Psoas muscle (tissue), 8 donors: ENCODE data around the gene PEX7. TPM values are rescaled to one million over a fixed set of nuclear protein-coding genes. Genes with fewer than 3 reads are reported as not detected.

Source experiments
- ATAC-seq, 4 donors: fragments of 200-7000 bp; cut with Tn5 transposase; one replicate each; pipeline ENCODE4 v1.9.1; 2020; ENCODE audit warnings: moderate library complexity in 3 of 4, mild to moderate bottlenecking in 2 of 4
- DNase-seq, 2 donors: peaks; one replicate each; pipeline ENCODE4 v3.0.0-alpha.2; 2020
- H3K27ac ChIP-seq: fragments of 200-600 bp; one replicate; pipeline ENCODE4 v1.8.0; 2022
- H3K27me3 ChIP-seq, 3 donors: fragments of 200-600 bp in 1 of 3; one replicate each; pipeline versions ENCODE4 v1.6.1 to v1.8.0; 2013 to 2022; ENCODE audit warnings: low read length in 2 of 3, mild to moderate bottlenecking in 2 of 3, moderate library complexity in 1 of 3; ENCODE audit not compliant: insufficient read depth in 3 of 3
- H3K36me3 ChIP-seq, 2 donors: fragments of 200-600 bp in 1 of 2; one replicate each; pipeline versions ENCODE4 v1.6.1 to v1.8.0; 2013 to 2022; ENCODE audit warnings: low read depth in 1 of 2, mild to moderate bottlenecking in 1 of 2, moderate library complexity in 1 of 2; ENCODE audit not compliant: insufficient read depth in 1 of 2
- H3K4me1 ChIP-seq: fragments of 200-600 bp; one replicate; pipeline ENCODE4 v1.8.0; 2022
- H3K4me3 ChIP-seq: fragments of 200-600 bp; one replicate; pipeline ENCODE4 v1.8.0; 2022; ENCODE audit warnings: mild to moderate bottlenecking
- H3K9me3 ChIP-seq: fragments of 200-600 bp; one replicate; pipeline ENCODE4 v1.8.0; 2022
- CTCF ChIP-seq: fragments of 200-600 bp; IDR thresholded peaks from one replicate; pipeline ENCODE4 v1.8.0; 2022; ENCODE audit warnings: antibody characterized with exemption
- WGBS, 3 donors: extraction: QIAGEN DNeasy Blood & Tissue Kit; methylation state at CpG; one replicate each; pipeline versions ENCODE4 v1.1.6 to v1.1.7; 2013; 5-methylcytosine and 5-hydroxymethylcytosine counted together
- intact Hi-C, 2 donors: fragments of 100-400 bp; cut with DNase I; formaldehyde crosslinking; loops; one replicate each; pipeline versions ENCODE4 v1.11.0 to v1.14.2; 2022
- polyA plus RNA-seq, 3 donors: library from polyadenylated mRNA; stranded (reverse); fragments of 200-250 nt; gene quantifications; one replicate each; pipeline ENCODE4 v1.2.3, GENCODE V29; 2013
- total RNA-seq, 4 donors: library from RNA; stranded (reverse); fragmentation: NEBNext Ultra II Directional in 2 of 4; extraction: Animal tissue kit (Norgen Biotek cat#: 25700) in 2 of 4; gene quantifications; one replicate each; pipeline versions ENCODE4 v1.2.1 to v1.2.4, GENCODE V29; 2021 to 2023
- donor health status: healthy with polysubstance abuse.
- donor health status: DM: no; HTN: no; CAD: no; lungs with moderate emphysema.
- donor health status: Bipolar disorder and iron deficiency.
- donor health status: healthy.
- donor health status: DM: yes; HTN: yes; CAD: no.
- donor health status: DM: no; HTN: no; CAD: no.
- donor health status: DM: no; HTN: no; CAD: no.
- donor health status: DM: yes; HTN: yes; CAD: no.

The PEX7 gene
- total and polyA plus RNA-seq, 7 donors: 2.2 to 9.8 (median 3.7) TPM

GRCh38 chr6:136859430-136859829, 37.0 kb downstream of the PEX7 start:
- WGBS, 3 donors: 93 to 98% (median 95%) methylated on average over 5 of the region's 5 CpGs
- no peak overlapping the region for H3K4me3 ChIP-seq
- no peak overlapping the region for H3K27ac ChIP-seq
- no peaks in the 10 kb centered on the region for H3K4me1 ChIP-seq
- ATAC-seq (no peak), DNase-seq (no peak)
- TF ChIP-seq CTCF: no peak
- H3K27me3 ChIP-seq: no peaks in the 10 kb centered on the region
- intact Hi-C loops: no loop called here
- no peaks in the 10 kb centered on the region for H3K9me3 ChIP-seq
- peaks cover 0 to 7% of the 10 kb centered on the region in 2 donors for H3K36me3 ChIP-seq

GRCh38 chr6:136860043-136860442, 37.7 kb downstream of the PEX7 start:
- Histone ChIP-seq H3K27me3 (no peaks in the 10 kb centered on the region), H3K9me3 (no peaks in the 10 kb centered on the region), H3K4me3 (no peak overlapping the region), H3K27ac (no peak overlapping the region), H3K36me3 (peaks cover 0 to 6% of the 10 kb centered on the region in 2 donors), H3K4me1 (no peaks in the 10 kb centered on the region)
- TF ChIP-seq CTCF: no peak
- no peak for ATAC-seq
- intact Hi-C loops: no loop called here
- 91 to 97% (median 92%) methylated on average over 1 of the region's 1 CpG for WGBS, 3 donors
- DNase-seq: no peak

GRCh38 chr6:136862662-136863061, 40.3 kb downstream of the PEX7 start:
- H3K27ac ChIP-seq: no peak overlapping the region
- 84 to 100% (median 93%) methylated on average over 1 of the region's 1 CpG for WGBS, 3 donors
- no peaks in the 10 kb centered on the region for H3K4me1 ChIP-seq
- no peaks in the 10 kb centered on the region for H3K36me3 ChIP-seq
- no peak for TF ChIP-seq CTCF
- H3K9me3 ChIP-seq: no peaks in the 10 kb centered on the region
- H3K4me3 ChIP-seq: no peak overlapping the region
- intact Hi-C loops: no loop called here
- no peaks in the 10 kb centered on the region for H3K27me3 ChIP-seq
- DNase-seq (no peak), ATAC-seq (no peak)

- ATAC-seq: no peak
- Histone ChIP-seq H3K9me3 (no peaks in the 10 kb centered on the region), H3K27me3 (no peaks in the 10 kb centered on the region), H3K27ac (no peak overlapping the region), H3K36me3 (no peaks in the 10 kb centered on the region), H3K4me3 (no peak overlapping the region), H3K4me1 (no peaks in the 10 kb centered on the region)
- DNase-seq: no peak
- WGBS, 3 donors: 78 to 94% (median 93%) methylated on average over 5 of the region's 5 CpGs
- TF ChIP-seq CTCF: no peak
- intact Hi-C loops: no loop called here
Measured at GRCh38 chr6:136863752-136864151, 41.4 kb downstream of the PEX7 start.

GRCh38 chr6:136864676-136865075, 42.3 kb downstream of the PEX7 start:
- TF ChIP-seq CTCF: no peak
- Histone ChIP-seq H3K27me3 (no peaks in the 10 kb centered on the region), H3K27ac (no peak overlapping the region), H3K4me3 (no peak overlapping the region), H3K4me1 (no peaks in the 10 kb centered on the region), H3K9me3 (no peaks in the 10 kb centered on the region), H3K36me3 (no peaks in the 10 kb centered on the region)
- intact Hi-C loops: no loop called here
- ATAC-seq: no peak
- no peak for DNase-seq
- WGBS, 3 donors: 95 to 98% (median 97%) methylated on average over 4 of the region's 4 CpGs
